ENCODE data around the gene DYRK1A.

DYRK1A gene

DNA sequence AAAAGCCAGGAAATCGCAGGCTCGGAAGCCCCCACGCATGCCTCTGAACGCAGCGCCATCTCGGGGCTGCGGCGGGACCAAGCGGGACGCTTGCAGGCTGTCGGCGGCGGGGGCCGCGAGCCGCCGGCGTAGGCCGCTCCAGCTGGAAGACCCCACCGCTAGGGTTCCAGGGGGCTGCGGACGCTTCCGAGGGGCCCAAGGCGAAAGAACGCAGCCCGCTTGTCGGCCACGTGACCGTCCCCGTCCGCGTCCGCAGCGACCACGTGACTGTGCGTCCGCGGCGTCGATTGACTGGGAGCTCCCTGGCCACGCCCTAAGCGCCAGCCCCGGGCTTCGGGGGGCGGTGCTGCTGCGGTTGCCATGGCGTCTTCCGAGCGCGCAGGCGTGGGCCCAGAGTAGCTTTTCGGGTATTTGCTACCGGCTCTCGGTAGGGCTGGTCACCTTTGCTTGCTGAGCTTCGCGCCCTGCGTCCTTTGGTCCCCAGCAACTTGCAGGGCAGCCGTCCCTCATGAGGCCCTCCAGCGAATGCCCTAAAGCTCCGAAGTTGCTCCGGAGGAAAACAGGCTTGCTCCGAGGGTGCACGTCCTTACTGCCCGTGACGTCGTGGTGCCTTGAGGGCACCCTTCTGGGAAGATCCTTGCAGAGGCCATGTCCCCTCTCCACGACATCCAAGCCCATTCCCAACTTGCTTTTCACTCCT lies 197.2 kb downstream of the DYRK1A start:
- Histone ChIP-seq H4K20me1 (ENCODE audit: insufficient read depth, low read length, poor library complexity, severe bottlenecking) (no peaks in the 10 kb centered on the region), H3K9me2 (replicated peaks; ENCODE audit: low read depth, low read length) (no peaks in the 10 kb centered on the region), H2AFZ (ENCODE audit: low read length) (peak overlapping the region; percentile 90), H3K27me3 (ENCODE audit: insufficient read depth, low read length, poor library complexity, severe bottlenecking) (no peaks in the 10 kb centered on the region), H3K4me1 (ENCODE audit: insufficient read depth, low read length, poor library complexity, severe bottlenecking) (peaks cover 20% of the 10 kb centered on the region), H3K9me3 (ENCODE audit: insufficient read depth, low read depth, low read length) (no peaks in the 10 kb centered on the region), H3K79me2 (ENCODE audit: insufficient read depth, low read length) (peaks cover 6% of the 10 kb centered on the region; the same call in 1 of the 2 replicates), H3K9ac (ENCODE audit: low read depth, low read length, poor library complexity, severe bottlenecking) (peak overlapping the region; percentile 77), H3K4me3 (ENCODE audit: low read length, poor library complexity, severe bottlenecking) (peak overlapping the region; percentile 81), H3F3A (ENCODE audit: low read depth) (no peaks in the 10 kb centered on the region), H3K4me2 (ENCODE audit: low read depth, low read length, poor library complexity, severe bottlenecking) (peak overlapping the region; percentile 89), H3K36me3 (ENCODE audit: insufficient read depth, low read length) (no peaks in the 10 kb centered on the region)
- TF ChIP-seq, protein P1, sequence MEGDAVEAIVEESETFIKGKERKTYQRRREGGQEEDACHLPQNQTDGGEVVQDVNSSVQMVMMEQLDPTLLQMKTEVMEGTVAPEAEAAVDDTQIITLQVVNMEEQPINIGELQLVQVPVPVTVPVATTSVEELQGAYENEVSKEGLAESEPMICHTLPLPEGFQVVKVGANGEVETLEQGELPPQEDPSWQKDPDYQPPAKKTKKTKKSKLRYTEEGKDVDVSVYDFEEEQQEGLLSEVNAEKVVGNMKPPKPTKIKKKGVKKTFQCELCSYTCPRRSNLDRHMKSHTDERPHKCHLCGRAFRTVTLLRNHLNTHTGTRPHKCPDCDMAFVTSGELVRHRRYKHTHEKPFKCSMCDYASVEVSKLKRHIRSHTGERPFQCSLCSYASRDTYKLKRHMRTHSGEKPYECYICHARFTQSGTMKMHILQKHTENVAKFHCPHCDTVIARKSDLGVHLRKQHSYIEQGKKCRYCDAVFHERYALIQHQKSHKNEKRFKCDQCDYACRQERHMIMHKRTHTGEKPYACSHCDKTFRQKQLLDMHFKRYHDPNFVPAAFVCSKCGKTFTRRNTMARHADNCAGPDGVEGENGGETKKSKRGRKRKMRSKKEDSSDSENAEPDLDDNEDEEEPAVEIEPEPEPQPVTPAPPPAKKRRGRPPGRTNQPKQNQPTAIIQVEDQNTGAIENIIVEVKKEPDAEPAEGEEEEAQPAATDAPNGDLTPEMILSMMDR (conservative IDR thresholded peaks at IDR 0.05; ENCODE audit: low read length), result peak; percentile 62
- no peak for TF ChIP-seq EZH2phosphoT487 (IDR thresholded peaks at IDR 0.05; ENCODE audit: borderline replicate concordance)

- no peaks in the 10 kb centered on the region for H3K9me2 ChIP-seq (replicated peaks; ENCODE audit: low read depth, low read length)
- no peaks in the 10 kb centered on the region for H3K36me3 ChIP-seq (ENCODE audit: insufficient read depth, low read length)
- H3K9me3 ChIP-seq (ENCODE audit: insufficient read depth, low read depth, low read length), result no peaks in the 10 kb centered on the region
- peak overlapping the region; percentile 89 for H3K4me2 ChIP-seq (ENCODE audit: low read depth, low read length, poor library complexity, severe bottlenecking)
- peaks cover 20% of the 10 kb centered on the region for H3K4me1 ChIP-seq (ENCODE audit: insufficient read depth, low read length, poor library complexity, severe bottlenecking)
- no peak for TF ChIP-seq EZH2phosphoT487 (IDR thresholded peaks at IDR 0.05; ENCODE audit: borderline replicate concordance)
- TF ChIP-seq, protein P1 (conservative IDR thresholded peaks at IDR 0.05; ENCODE audit: low read length), result 0 out of 2 replicates have a peak, but pooled peaks have one; percentile 18
- H4K20me1 ChIP-seq (ENCODE audit: insufficient read depth, low read length, poor library complexity, severe bottlenecking), result no peaks in the 10 kb centered on the region
- H3K27me3 ChIP-seq (ENCODE audit: insufficient read depth, low read length, poor library complexity, severe bottlenecking), result no peaks in the 10 kb centered on the region
- H3K9ac ChIP-seq (ENCODE audit: low read depth, low read length, poor library complexity, severe bottlenecking), result peak overlapping the region; percentile 41
- peak overlapping the region; percentile 81 for H3K4me3 ChIP-seq (ENCODE audit: low read length, poor library complexity, severe bottlenecking)
- peak overlapping the region; percentile 89 for H2AFZ ChIP-seq (ENCODE audit: low read length)
- peaks cover 6% of the 10 kb centered on the region; the same call in 1 of the 2 replicates for H3K79me2 ChIP-seq (ENCODE audit: insufficient read depth, low read length)
- H3F3A ChIP-seq (ENCODE audit: low read depth), result no peaks in the 10 kb centered on the region
Measured at GRCh38 chr21:37564341-37564923, 197.9 kb downstream of the DYRK1A start.

GRCh38 chr21:37564924-37565529 lies 198.5 kb downstream of the DYRK1A start:
- Histone ChIP-seq H3K79me2 (ENCODE audit: insufficient read depth, low read length) (peaks cover 6% of the 10 kb centered on the region; the same call in 1 of the 2 replicates), H4K20me1 (ENCODE audit: insufficient read depth, low read length, poor library complexity, severe bottlenecking) (no peaks in the 10 kb centered on the region), H3K4me1 (ENCODE audit: insufficient read depth, low read length, poor library complexity, severe bottlenecking) (peaks cover 20% of the 10 kb centered on the region), H3K4me3 (ENCODE audit: low read length, poor library complexity, severe bottlenecking) (peak overlapping the region; percentile 81), H2AFZ (ENCODE audit: low read length) (peak overlapping the region; percentile 89), H3K9me3 (ENCODE audit: insufficient read depth, low read depth, low read length) (no peaks in the 10 kb centered on the region), H3K9me2 (replicated peaks; ENCODE audit: low read depth, low read length) (no peaks in the 10 kb centered on the region), H3K36me3 (ENCODE audit: insufficient read depth, low read length) (no peaks in the 10 kb centered on the region), H3F3A (ENCODE audit: low read depth) (no peaks in the 10 kb centered on the region), H3K27me3 (ENCODE audit: insufficient read depth, low read length, poor library complexity, severe bottlenecking) (no peaks in the 10 kb centered on the region), H3K9ac (ENCODE audit: low read depth, low read length, poor library complexity, severe bottlenecking) (peak overlapping the region; percentile 41), H3K4me2 (ENCODE audit: low read depth, low read length, poor library complexity, severe bottlenecking) (peak overlapping the region; percentile 89)
- TF ChIP-seq, protein P1 (conservative IDR thresholded peaks at IDR 0.05; ENCODE audit: low read length), result no peak
- no peak for TF ChIP-seq EZH2phosphoT487 (IDR thresholded peaks at IDR 0.05; ENCODE audit: borderline replicate concordance)
